ENCODE measurements around the gene PRMT1. TPM values are rescaled to one million over a fixed set of nuclear protein-coding genes. Genes with fewer than 3 reads are reported as not detected.

The PRMT1 gene
- total RNA-seq, 1 donor from 2014 or later = 372 TPM

DNA sequence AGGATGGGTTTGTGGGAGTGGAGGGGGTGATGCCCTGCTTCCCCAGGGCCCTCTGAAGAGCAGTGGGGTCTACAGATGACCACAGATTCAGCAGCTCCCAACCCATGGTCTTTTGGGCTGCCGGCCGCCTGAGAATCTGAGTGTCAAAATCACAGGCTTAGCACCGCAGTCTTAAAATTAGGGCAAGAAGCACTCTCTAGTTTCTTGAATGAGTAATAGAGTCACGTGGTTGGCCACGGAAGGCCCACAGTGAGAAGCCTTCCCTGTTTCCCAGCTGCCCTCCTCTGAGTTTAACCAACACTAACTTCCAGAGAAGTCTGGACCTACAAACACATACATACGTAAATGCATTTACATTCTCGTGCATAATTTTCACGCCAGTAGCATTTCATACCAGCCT is 5.2 kb downstream of the PRMT1 start:
- no peak overlapping the region for H3K27ac Mint-ChIP-seq
- no peaks in the 10 kb centered on the region for H3K27me3 Mint-ChIP-seq
- intact Hi-C loops (cut with micrococcal nuclease) = no loop called here
- no peak for ATAC-seq (ENCODE audit: low read depth)
- peaks cover 63% of the 10 kb centered on the region for H3K36me3 Mint-ChIP-seq (ENCODE audit: low read depth)
- peaks cover 33% of the 10 kb centered on the region for H3K4me1 Mint-ChIP-seq
- TF ChIP-seq, protein P1, sequence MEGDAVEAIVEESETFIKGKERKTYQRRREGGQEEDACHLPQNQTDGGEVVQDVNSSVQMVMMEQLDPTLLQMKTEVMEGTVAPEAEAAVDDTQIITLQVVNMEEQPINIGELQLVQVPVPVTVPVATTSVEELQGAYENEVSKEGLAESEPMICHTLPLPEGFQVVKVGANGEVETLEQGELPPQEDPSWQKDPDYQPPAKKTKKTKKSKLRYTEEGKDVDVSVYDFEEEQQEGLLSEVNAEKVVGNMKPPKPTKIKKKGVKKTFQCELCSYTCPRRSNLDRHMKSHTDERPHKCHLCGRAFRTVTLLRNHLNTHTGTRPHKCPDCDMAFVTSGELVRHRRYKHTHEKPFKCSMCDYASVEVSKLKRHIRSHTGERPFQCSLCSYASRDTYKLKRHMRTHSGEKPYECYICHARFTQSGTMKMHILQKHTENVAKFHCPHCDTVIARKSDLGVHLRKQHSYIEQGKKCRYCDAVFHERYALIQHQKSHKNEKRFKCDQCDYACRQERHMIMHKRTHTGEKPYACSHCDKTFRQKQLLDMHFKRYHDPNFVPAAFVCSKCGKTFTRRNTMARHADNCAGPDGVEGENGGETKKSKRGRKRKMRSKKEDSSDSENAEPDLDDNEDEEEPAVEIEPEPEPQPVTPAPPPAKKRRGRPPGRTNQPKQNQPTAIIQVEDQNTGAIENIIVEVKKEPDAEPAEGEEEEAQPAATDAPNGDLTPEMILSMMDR (IDR thresholded peaks at IDR 0.05) = no peak
- ChIA-PET CTCF (no interaction called here), POLR2A (interaction anchor here (0.6 to 0.8 kb wide), 2 partner anchors 210 to 295 kb away, joined by 3 to 5 read pairs; no protein-coding TSS in a partner anchor)
- DNase-seq = no peak
- H3K4me3 Mint-ChIP-seq = no peak overlapping the region
- no peaks in the 10 kb centered on the region for H3K9me3 Mint-ChIP-seq

DNA sequence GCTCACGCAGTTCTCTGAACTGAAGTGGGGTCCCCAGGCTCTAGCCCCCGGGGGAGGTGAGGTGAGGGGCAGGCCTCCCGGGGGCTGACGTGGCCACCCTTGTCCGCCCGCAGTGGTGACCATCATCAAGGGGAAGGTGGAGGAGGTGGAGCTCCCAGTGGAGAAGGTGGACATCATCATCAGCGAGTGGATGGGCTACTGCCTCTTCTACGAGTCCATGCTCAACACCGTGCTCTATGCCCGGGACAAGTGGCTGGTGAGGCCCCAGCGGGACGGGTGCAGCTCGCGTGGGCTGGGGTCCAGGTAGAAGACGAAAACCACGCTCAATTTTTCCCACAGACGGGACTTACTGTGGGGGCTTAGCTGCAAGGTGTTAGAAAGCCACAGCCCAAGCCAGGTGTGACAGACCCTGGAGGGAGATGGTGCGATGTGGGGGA is 6.8 kb downstream of the PRMT1 start:
- Mint-ChIP-seq H3K9me3 (no peaks in the 10 kb centered on the region), H3K4me3 (no peak overlapping the region), H3K36me3 (ENCODE audit: low read depth) (peaks cover 68% of the 10 kb centered on the region), H3K4me1 (peaks cover 25% of the 10 kb centered on the region), H3K27ac (no peak overlapping the region), H3K27me3 (no peaks in the 10 kb centered on the region)
- intact Hi-C loops (cut with micrococcal nuclease) = no loop called here
- ATAC-seq (ENCODE audit: low read depth) (no peak), DNase-seq (no peak)
- CTCF ChIA-PET = no interaction called here
- POLR2A ChIA-PET = no interaction called here
- TF ChIP-seq, protein P1 (IDR thresholded peaks at IDR 0.05) = no peak

GRCh38 chr19:49684251-49684982 is 7.3 kb downstream of the PRMT1 start:
- Mint-ChIP-seq H3K9me3 (no peaks in the 10 kb centered on the region), H3K36me3 (ENCODE audit: low read depth) (peaks cover 70% of the 10 kb centered on the region), H3K27ac (no peak overlapping the region), H3K4me1 (peaks cover 22% of the 10 kb centered on the region), H3K4me3 (no peak overlapping the region), H3K27me3 (no peaks in the 10 kb centered on the region)
- CTCF ChIA-PET = interaction anchor here (1.1 kb wide), 1 partner anchor 20 kb away, joined by 4 read pairs; the partner anchor contains the start of gene IRF3
- POLR2A ChIA-PET = interaction anchor here (0.6 kb wide), 1 partner anchor 81 kb away, joined by 4 read pairs; no protein-coding TSS in a partner anchor
- intact Hi-C loops (cut with micrococcal nuclease) = no loop called here
- ATAC-seq (ENCODE audit: low read depth) (no peak), DNase-seq (no peak)
- TF ChIP-seq, protein P1 (IDR thresholded peaks at IDR 0.05) = no peak

GRCh38 chr19:49684983-49685553 is 8.0 kb downstream of the PRMT1 start:
- peaks cover 2% of the 10 kb centered on the region for H3K27me3 Mint-ChIP-seq
- POLR2A ChIA-PET = interaction anchor here (0.6 to 0.7 kb wide), 3 partner anchors 81 to 95 kb away, joined by 3 to 4 read pairs (median 3); no protein-coding TSS in a partner anchor

More at GRCh38 chr19:49684983-49685553, 8.0 kb downstream of the PRMT1 start:
- CTCF ChIA-PET = interaction anchor here (1.1 kb wide), 1 partner anchor 20 kb away, joined by 4 read pairs; the partner anchor contains the start of gene IRF3
- Mint-ChIP-seq H3K36me3 (ENCODE audit: low read depth) (peaks cover 66% of the 10 kb centered on the region), H3K4me3 (no peak overlapping the region), H3K4me1 (peaks cover 20% of the 10 kb centered on the region), H3K27ac (no peak overlapping the region), H3K9me3 (no peaks in the 10 kb centered on the region)
- TF ChIP-seq, protein P1 (IDR thresholded peaks at IDR 0.05) = no peak
- DNase-seq (no peak), ATAC-seq (ENCODE audit: low read depth) (no peak)
- intact Hi-C loops (cut with micrococcal nuclease) = no loop called here

All from activated B cell treated with CpG ODN at 0.5 μM for 24 hours (primary cell).